ENCODE measurements around the gene PNMA8A. TPM values are rescaled to one million over a fixed set of nuclear protein-coding genes. Genes with fewer than 3 reads are reported as not detected.
A peak's percentile ranks its signal among the peaks of the same experiment; 100 is the strongest.

PNMA8A gene
- total RNA-seq, 2 donors from 2014 or later = 17.3 to 32.5 TPM

GRCh38 chr19:46514589-46515289 is 43.4 kb upstream of the PNMA8A start:
- peaks cover 8% of the 10 kb centered on the region for H3K9me3 ChIP-seq (ENCODE audit: control insufficient read depth, low read length)
- no peak overlapping the region for H3K27ac ChIP-seq (ENCODE audit: low read depth, low read length)
- Mint-ChIP-seq H3K9me3 (peaks cover 8% of the 10 kb centered on the region), H3K4me3 (no peak overlapping the region), H3K36me3 (ENCODE audit: low read depth) (no peaks in the 10 kb centered on the region), H3K27me3 (ENCODE audit: insufficient read depth) (peaks cover 7% of the 10 kb centered on the region), H3K27ac (no peak overlapping the region), H3K4me1 (no peaks in the 10 kb centered on the region)
- no peak for DNase-seq
- WGBS, 2 experiments (ENCODE audit: insufficient coverage in 1 of 2, insufficient read length in 1 of 2) = 70 to 85% methylated on average over 6 to 13 of the region's 13 CpGs
- H3K4me1 ChIP-seq (ENCODE audit: control insufficient read depth, insufficient read depth, low read length) = no peaks in the 10 kb centered on the region
- H3K4me3 ChIP-seq (ENCODE audit: low read length) = no peak overlapping the region
- H3K9ac ChIP-seq (ENCODE audit: extremely low read depth, low read length, poor library complexity, severe bottlenecking) = no peak overlapping the region
- TF ChIP-seq, protein P1, sequence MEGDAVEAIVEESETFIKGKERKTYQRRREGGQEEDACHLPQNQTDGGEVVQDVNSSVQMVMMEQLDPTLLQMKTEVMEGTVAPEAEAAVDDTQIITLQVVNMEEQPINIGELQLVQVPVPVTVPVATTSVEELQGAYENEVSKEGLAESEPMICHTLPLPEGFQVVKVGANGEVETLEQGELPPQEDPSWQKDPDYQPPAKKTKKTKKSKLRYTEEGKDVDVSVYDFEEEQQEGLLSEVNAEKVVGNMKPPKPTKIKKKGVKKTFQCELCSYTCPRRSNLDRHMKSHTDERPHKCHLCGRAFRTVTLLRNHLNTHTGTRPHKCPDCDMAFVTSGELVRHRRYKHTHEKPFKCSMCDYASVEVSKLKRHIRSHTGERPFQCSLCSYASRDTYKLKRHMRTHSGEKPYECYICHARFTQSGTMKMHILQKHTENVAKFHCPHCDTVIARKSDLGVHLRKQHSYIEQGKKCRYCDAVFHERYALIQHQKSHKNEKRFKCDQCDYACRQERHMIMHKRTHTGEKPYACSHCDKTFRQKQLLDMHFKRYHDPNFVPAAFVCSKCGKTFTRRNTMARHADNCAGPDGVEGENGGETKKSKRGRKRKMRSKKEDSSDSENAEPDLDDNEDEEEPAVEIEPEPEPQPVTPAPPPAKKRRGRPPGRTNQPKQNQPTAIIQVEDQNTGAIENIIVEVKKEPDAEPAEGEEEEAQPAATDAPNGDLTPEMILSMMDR (conservative IDR thresholded peaks at IDR 0.05) = peak; percentile 52
- H3K27me3 ChIP-seq (ENCODE audit: control insufficient read depth, insufficient read depth, low read length, poor library complexity, severe bottlenecking) = no peaks in the 10 kb centered on the region
- no peaks in the 10 kb centered on the region for H3K36me3 ChIP-seq (ENCODE audit: control insufficient read depth, insufficient read depth, low read length)

- no peaks in the 10 kb centered on the region for H3K4me1 Mint-ChIP-seq
- WGBS, 2 experiments (ENCODE audit: insufficient coverage in 1 of 2, insufficient read length in 1 of 2) = 32 to 33% methylated on average over 20 to 36 of the region's 36 CpGs
- Histone ChIP-seq H3K27ac (ENCODE audit: low read depth, low read length) (no peak overlapping the region), H3K27me3 (ENCODE audit: control insufficient read depth, insufficient read depth, low read length, poor library complexity, severe bottlenecking) (no peaks in the 10 kb centered on the region), H3K4me3 (ENCODE audit: low read length) (no peak overlapping the region), H3K9me3 (ENCODE audit: control insufficient read depth, low read length) (peaks cover 8% of the 10 kb centered on the region), H3K36me3 (ENCODE audit: control insufficient read depth, insufficient read depth, low read length) (no peaks in the 10 kb centered on the region), H3K9ac (ENCODE audit: extremely low read depth, low read length, poor library complexity, severe bottlenecking) (no peak overlapping the region), H3K4me1 (ENCODE audit: control insufficient read depth, insufficient read depth, low read length) (no peaks in the 10 kb centered on the region)
- H3K9me3 Mint-ChIP-seq = peaks cover 8% of the 10 kb centered on the region
- no peaks in the 10 kb centered on the region for H3K36me3 Mint-ChIP-seq (ENCODE audit: low read depth)
- no peak overlapping the region for H3K4me3 Mint-ChIP-seq
- H3K27me3 Mint-ChIP-seq (ENCODE audit: insufficient read depth) = peaks cover 7% of the 10 kb centered on the region
- DNase-seq = peak; percentile 96
- TF ChIP-seq, protein P1 (conservative IDR thresholded peaks at IDR 0.05) = peak; percentile 97
- H3K27ac Mint-ChIP-seq = no peak overlapping the region
Measured at GRCh38 chr19:46513461-46514236, 42.3 kb upstream of the PNMA8A start.

- Mint-ChIP-seq H3K27me3 (ENCODE audit: insufficient read depth) (peaks cover 10% of the 10 kb centered on the region), H3K4me3 (no peak overlapping the region), H3K36me3 (ENCODE audit: low read depth) (no peaks in the 10 kb centered on the region), H3K9me3 (peaks cover 8% of the 10 kb centered on the region), H3K4me1 (no peaks in the 10 kb centered on the region), H3K27ac (no peak overlapping the region)
- no peaks in the 10 kb centered on the region for H3K27me3 ChIP-seq (ENCODE audit: control insufficient read depth, insufficient read depth, low read length, poor library complexity, severe bottlenecking)
- H3K9ac ChIP-seq (ENCODE audit: extremely low read depth, low read length, poor library complexity, severe bottlenecking) = no peak overlapping the region
- 77 to 94% methylated on average over 2 to 4 of the region's 4 CpGs for WGBS, 2 experiments (ENCODE audit: insufficient coverage in 1 of 2, insufficient read length in 1 of 2)
- H3K9me3 ChIP-seq (ENCODE audit: control insufficient read depth, low read length) = peaks cover 8% of the 10 kb centered on the region
- H3K36me3 ChIP-seq (ENCODE audit: control insufficient read depth, insufficient read depth, low read length) = no peaks in the 10 kb centered on the region
- no peak for DNase-seq
- no peak overlapping the region for H3K4me3 ChIP-seq (ENCODE audit: low read length)
- H3K4me1 ChIP-seq (ENCODE audit: control insufficient read depth, insufficient read depth, low read length) = no peaks in the 10 kb centered on the region
- TF ChIP-seq, protein P1 (conservative IDR thresholded peaks at IDR 0.05) = no peak
- no peak overlapping the region for H3K27ac ChIP-seq (ENCODE audit: low read depth, low read length)
Measured at GRCh38 chr19:46511237-46511636, 39.9 kb upstream of the PNMA8A start.
